NCI-H1436 (cell line): Measurements from ENCODE around the gene SPHK1.
"Not testable (repeated sequence)": the region's sequence is repeated elsewhere in the genome, so short reads cannot be mapped to it uniquely, and the experiment has no call there.

Experiments
- DNase-seq: peaks from one replicate; lab custom pipeline; 2025; lab: John Stamatoyannopoulos, UW

The SPHK1 gene, protein sequence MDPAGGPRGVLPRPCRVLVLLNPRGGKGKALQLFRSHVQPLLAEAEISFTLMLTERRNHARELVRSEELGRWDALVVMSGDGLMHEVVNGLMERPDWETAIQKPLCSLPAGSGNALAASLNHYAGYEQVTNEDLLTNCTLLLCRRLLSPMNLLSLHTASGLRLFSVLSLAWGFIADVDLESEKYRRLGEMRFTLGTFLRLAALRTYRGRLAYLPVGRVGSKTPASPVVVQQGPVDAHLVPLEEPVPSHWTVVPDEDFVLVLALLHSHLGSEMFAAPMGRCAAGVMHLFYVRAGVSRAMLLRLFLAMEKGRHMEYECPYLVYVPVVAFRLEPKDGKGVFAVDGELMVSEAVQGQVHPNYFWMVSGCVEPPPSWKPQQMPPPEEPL

DNA sequence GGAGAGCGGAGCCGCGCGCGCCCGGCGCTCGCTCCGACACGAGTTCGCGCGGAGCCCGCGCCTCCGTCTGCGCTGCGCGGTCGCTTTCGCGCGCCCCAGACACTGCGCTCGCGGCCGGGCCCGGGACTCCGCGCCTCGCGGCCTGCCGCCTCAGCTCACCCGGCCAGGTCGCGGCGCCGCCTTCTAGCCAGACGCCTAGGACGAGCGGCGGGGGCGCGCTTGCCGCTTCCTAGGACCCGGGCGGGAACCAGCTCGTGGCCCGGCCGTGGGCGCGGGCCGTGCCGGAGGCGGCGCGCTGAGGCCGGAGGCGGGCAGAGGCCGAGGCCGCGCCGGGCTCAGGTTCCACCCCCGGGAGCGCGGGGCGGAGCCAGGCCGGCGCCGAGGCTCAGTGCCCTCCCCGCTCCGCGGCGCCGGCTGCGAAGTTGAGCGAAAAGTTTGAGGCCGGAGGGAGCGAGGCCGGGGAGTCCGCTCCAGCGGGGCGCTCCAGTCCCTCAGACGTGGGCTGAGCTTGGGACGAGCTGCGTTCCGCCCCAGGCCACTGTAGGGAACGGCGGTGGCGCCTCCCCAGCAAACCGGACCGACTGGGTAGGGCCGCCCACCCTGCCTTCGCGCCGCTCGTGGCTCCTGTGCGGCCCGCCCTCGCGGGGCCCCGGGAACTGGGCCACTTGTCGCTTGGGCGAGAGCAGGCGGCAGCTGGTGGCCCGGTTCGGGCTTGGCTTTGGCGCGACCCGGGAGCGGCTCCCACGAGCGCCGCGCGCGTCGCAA, at the start of gene SPHK1:
Gene SPHK1, plus strand, starts transcription at position 388 of the 765 bp plus-strand sequence. CDS start 1,036 bp downstream, outside the sequence.
- DNase-seq: no peak

DNA sequence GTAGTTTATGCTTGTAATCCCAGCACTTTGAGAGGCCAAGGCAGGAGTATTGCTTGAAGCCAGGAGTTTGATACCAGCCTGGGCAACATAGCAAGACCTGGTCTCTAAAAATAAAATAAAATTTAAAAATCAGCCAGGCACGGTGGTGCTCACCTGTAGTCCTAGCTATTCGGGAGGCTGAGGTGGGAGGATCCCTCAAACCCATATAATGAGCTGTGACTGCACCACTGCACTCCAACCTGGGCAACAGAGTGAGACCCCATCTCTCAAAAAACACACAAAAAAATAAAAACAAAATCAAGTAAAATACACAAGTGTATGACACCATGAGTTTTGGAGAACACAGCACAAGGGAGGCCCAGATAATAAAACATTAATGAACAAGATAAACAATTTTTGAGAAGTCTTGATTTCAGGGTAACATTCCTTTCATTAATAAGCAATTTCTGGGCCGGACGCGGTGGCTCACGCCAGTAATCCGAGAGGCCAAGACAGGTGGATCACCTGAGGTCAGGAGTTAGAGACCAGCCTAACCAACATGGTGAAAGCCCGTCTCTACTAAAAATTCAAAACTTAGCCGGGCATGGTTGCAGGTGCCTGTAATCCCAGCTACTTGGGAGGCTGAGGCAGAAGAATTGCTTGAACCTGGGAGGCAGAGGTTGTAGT, 48.6 kb upstream of the SPHK1 start:
- DNase-seq: no peak

DNA sequence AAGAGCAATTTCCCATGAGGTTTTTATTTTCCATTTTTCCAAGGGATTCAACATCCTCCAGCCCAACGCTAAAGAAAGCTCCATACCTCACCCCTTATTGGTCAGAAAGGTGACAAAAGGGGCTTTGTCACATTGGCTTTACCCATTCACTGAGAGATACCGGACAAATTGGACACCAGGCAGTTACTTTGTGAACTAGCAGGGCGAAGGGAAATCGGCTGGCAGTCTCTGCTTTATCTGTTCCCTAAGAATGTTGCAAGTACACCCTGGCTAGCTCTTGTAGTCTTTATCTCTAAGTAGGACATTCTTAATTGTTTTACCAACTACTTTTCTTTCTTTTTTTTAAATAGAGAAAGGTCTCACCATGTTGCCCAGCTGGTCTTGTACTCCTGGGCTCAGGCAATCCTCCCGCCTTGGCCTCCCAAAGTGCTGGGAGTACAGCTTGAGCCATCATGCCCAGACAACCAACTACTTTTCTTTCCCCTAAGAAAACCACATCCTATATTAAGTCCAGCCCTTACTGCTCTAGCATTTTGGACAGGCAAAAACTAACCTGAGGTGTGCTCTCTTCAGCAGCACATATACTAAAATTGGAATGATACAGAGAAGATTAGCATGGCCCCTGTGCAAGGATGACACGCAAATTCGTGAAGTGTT, 47.5 kb upstream of the SPHK1 start:
- no peak for DNase-seq

DNA sequence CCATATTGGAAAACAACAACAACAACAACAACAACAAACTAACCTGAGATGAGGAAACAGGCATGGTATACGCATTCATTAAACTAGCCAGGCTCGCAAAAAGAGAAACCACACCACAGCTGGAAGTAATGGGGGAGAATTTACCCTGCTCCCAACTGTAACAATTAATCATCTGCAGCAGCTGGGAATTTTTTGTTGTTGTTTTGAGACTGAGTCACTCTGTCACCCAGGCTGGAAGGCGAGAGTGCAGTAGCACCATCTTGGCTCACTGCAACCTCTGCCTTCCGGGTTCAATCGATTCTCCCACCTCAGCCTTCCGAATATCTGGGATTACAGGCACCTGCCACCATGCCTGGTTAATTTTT, 47.0 kb upstream of the SPHK1 start:
- no peak for DNase-seq

DNA sequence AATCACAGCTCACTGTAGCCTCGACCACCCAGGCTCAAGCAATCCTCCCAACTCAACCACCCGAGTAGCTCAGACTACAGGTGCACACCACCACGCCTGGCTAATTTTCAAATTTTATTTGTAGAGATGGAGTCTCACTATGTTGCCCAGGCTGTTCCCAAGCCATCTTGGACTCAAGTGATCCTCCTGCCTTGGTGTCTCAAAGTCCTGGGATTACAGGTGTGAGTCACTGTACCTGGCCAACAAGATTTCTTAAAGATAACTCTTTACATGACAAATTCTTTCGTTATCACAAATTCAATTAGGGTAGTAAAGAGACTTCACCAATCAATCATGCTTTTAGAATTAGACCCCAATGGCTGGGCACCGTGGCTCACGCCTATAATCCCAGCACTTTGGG, 43.1 kb upstream of the SPHK1 start:
- DNase-seq: no peak

GRCh38 chr17:76343106-76343505, 41.3 kb upstream of the SPHK1 start:
- no peak for DNase-seq

DNA sequence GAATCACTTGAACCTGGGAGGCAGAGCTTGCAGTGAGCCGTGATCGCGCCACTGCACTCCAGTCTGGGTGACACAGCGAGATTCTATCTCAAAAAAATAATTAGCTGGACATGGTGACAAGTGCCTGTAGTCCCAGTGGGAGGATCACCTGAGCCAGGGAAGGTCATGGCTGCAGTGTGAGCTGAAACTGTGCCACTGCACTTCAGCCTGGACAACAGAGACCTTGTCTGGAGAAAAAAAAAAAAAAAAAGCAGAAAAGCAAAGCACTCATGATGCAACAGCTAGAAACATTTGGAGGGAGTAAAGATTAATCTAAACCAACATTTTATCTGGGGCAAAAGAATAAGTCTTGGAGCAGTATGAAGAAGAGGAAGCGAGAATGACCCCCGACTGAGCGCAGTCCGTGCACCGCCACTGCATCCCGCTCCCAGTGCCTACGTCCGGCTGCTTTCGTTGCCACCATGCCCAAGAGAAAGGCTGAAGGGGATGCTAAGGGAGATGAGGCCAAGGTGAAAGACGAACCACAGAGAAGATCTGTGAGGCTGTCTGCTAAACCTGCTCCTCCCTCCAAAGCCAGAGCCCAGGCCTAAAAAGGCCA, 38.9 kb upstream of the SPHK1 start:
- DNase-seq: no peak

GRCh38 chr17:76346936-76347335, 37.5 kb upstream of the SPHK1 start:
- DNase-seq: not testable (repeated sequence)

GRCh38 chr17:76350463-76350862, 33.9 kb upstream of the SPHK1 start:
- DNase-seq: no peak

- no peak for DNase-seq
Observed at GRCh38 chr17:76351526-76352071, 32.8 kb upstream of the SPHK1 start.

- DNase-seq: no peak
Observed at GRCh38 chr17:76353004-76353598, 31.3 kb upstream of the SPHK1 start.

GRCh38 chr17:76353599-76354316, 30.7 kb upstream of the SPHK1 start, which contains the start of gene PRPSAP1:
TSS of gene PRPSAP1 (minus strand) at chr17:76353916. CDS start at chr17:76353703, 213 bp downstream.
- peak; percentile 92 for DNase-seq

DNA sequence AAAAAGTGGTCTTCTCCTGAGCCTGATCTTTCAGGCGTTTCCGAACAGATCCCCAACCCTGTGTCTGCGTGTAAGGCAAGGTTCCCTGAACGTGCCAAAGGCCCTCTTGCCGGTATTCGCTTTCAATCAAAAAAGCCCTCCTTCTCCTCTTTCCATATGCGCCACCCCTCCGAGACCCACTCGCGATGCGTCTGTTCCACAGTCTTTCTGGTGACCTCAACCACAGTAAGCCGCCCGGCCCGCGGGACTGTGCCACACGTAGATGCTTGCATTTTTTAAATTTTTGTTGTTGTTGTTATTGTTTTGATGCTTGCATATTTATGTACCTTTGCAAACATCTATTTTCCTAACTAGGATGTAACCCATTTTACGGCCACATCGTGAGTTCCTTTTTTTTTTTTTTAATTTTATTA, 30.1 kb upstream of the SPHK1 start:
- DNase-seq: no peak

- no peak for DNase-seq
Observed at GRCh38 chr17:76354747-76355310, 29.6 kb upstream of the SPHK1 start.

GRCh38 chr17:76356803-76357456, 27.5 kb upstream of the SPHK1 start:
- DNase-seq: no peak

- no peak for DNase-seq
Observed at GRCh38 chr17:76357597-76358158, 26.7 kb upstream of the SPHK1 start.

GRCh38 chr17:76359375-76359774, 25.0 kb upstream of the SPHK1 start:
- no peak for DNase-seq

DNA sequence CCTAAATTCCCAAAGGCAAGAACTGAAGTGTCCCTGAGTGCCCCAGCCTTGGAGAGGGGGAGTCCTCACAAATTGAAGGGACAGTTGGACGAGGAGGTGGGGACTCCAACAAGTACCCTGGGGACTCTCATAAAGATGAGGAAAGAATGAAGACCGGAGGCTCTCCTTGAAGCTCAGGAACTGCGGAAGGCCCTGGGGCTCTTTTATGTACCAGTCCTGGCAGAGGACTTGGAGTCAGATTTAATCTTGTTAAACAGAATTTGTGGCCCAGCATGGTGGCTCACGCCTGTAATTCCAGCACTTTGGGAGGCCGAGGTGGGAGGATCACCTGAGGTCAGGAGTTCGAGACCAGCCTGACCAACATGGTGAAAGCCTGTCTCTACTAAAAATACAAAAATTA, 24.6 kb upstream of the SPHK1 start:
- not testable (repeated sequence) for DNase-seq

DNA sequence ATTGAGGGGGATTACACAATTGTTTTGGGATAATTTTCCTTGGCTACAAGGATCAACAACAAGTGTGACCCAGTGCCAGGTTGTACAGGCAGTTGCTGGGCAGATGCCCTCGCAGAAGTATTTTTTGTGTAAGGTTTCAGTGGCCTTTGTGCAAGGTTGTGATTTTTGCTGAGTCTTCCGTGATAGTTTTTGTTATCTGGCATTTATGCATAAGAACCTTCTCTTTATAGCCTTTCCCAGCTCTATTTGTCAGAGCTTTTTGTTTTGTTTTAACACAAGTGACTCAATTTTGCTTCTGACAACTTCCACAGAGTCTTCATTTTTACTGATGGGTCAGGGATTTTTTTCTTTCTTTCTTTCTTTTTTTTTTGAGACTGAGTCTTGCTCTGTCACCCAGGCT, 23.9 kb upstream of the SPHK1 start:
- DNase-seq: no peak
